IMR-90 (cell line): ENCODE measurements around the gene CPN1. TPM values are rescaled to one million over a fixed set of nuclear protein-coding genes. Genes with fewer than 3 reads are reported as not detected.

Experiments
- ATAC-seq: fragments of 200-7000 bp; cut with Tn5 transposase; 2 replicates; pipeline ENCODE4 v1.9.1; 2020; ENCODE audit warnings: low read depth, mild to moderate bottlenecking, moderate library complexity
- BruUV-seq: library from RNA; stranded (reverse); fragments of 400-500 nt; replicated peaks from 2 replicates; lab custom pipeline; 2021; lab: Mats Ljungman, UMichigan
- CTCF ChIA-PET: fragments of 300-600 bp; formaldehyde crosslinking; extraction: SDS; loops from one replicate; lab custom pipeline; 2021; ENCODE audit warnings: antibody characterized with exemption; lab: Yijun Ruan, JAX
- POLR2A ChIA-PET: fragments of 300-600 bp; sonication (Branson Sonifier 250); formaldehyde crosslinking; loops from one replicate; lab custom pipeline; 2022; ENCODE audit warnings: antibody characterized with exemption; ENCODE audit not compliant: unreplicated experiment; lab: Charles Lee
- DNase-seq: peaks from one replicate; pipeline ENCODE4 v3.0.0; 2013
- H2AFZ ChIP-seq: replicated peaks from 2 replicates; pipeline ENCODE3; 2013; ENCODE audit warnings: low read length, mild to moderate bottlenecking; ENCODE audit not compliant: poor library complexity
- H2AK5ac ChIP-seq: 2 replicates; pipeline ENCODE4 v1.6.1; 2013; ENCODE audit warnings: low read depth, low read length, inconsistent platforms
- H2AK9ac ChIP-seq: replicated peaks from 2 replicates; pipeline ENCODE3; 2013; ENCODE audit warnings: mild to moderate bottlenecking, low read depth, low read length, moderate library complexity; ENCODE audit not compliant: poor library complexity
- H2BK120ac ChIP-seq: 2 replicates; pipeline ENCODE4 v1.6.1; 2013; ENCODE audit warnings: low read depth, low read length, inconsistent platforms
- H2BK15ac ChIP-seq: 3 replicates; pipeline ENCODE4 v1.6.1; 2013; ENCODE audit warnings: low read depth, low read length, inconsistent platforms
- H2BK20ac ChIP-seq: 2 replicates; pipeline ENCODE4 v1.6.1; 2013; ENCODE audit warnings: low read depth, mild to moderate bottlenecking, inconsistent platforms, low read length, moderate library complexity
- H2BK5ac ChIP-seq: 2 replicates; pipeline ENCODE4 v1.6.1; 2013; ENCODE audit warnings: mild to moderate bottlenecking, low read depth, low read length, inconsistent platforms; ENCODE audit not compliant: poor library complexity, severe bottlenecking
- H3K14ac ChIP-seq: replicated peaks from 2 replicates; pipeline ENCODE4 v1.6.1; 2013; ENCODE audit warnings: low read depth, low read length, inconsistent platforms
- H3K18ac ChIP-seq: 2 replicates; pipeline ENCODE4 v1.6.1; 2013; ENCODE audit warnings: low read depth, low read length, control low read depth
- H3K23ac ChIP-seq: 2 replicates; pipeline ENCODE4 v1.6.1; 2013; ENCODE audit warnings: low read depth, low read length, inconsistent platforms
- H3K27ac ChIP-seq: 2 replicates; pipeline ENCODE4 v1.5.1; 2013; ENCODE audit warnings: mild to moderate bottlenecking, control low read depth, low read length; ENCODE audit not compliant: insufficient read depth
- H3K27me3 ChIP-seq: 2 replicates; pipeline ENCODE4 v1.6.1; 2013; ENCODE audit warnings: low read length; ENCODE audit not compliant: control insufficient read depth, insufficient read depth
- H3K36me3 ChIP-seq: 2 replicates; pipeline ENCODE4 v1.6.1; 2013; ENCODE audit warnings: low read length, mixed read lengths; ENCODE audit not compliant: control insufficient read depth, insufficient read depth
- H3K4ac ChIP-seq: 2 replicates; pipeline ENCODE4 v1.6.1; 2013; ENCODE audit warnings: low read depth, low read length, inconsistent platforms
- H3K4me1 ChIP-seq: 2 replicates; pipeline ENCODE4 v1.6.1; 2013; ENCODE audit warnings: low read length, mixed read lengths; ENCODE audit not compliant: control insufficient read depth, insufficient read depth
- H3K4me2 ChIP-seq: 2 replicates; pipeline ENCODE4 v1.6.1; 2013; ENCODE audit warnings: low read depth, mild to moderate bottlenecking, control low read depth, low read length, moderate library complexity
- H3K4me3 ChIP-seq: 2 replicates; pipeline ENCODE4 v1.5.1; 2013; ENCODE audit warnings: low read depth, mild to moderate bottlenecking, control low read depth, low read length, moderate library complexity; ENCODE audit not compliant: insufficient read depth
- H3K56ac ChIP-seq: 2 replicates; pipeline ENCODE4 v1.6.1; 2013; ENCODE audit warnings: low read length, inconsistent platforms; ENCODE audit not compliant: insufficient read depth; ENCODE audit errors: extremely low read depth
- H3K79me1 ChIP-seq, 2 experiments: 2 replicates each; pipeline ENCODE4 v1.6.1; 2013; ENCODE audit warnings: low read length in 2 of 2, inconsistent platforms in 1 of 2, low read depth in 1 of 2
- H3K9ac ChIP-seq: 2 replicates; pipeline ENCODE4 v1.6.1; 2013; ENCODE audit warnings: low read depth, low read length, control low read depth
- H3K9me1 ChIP-seq: 2 replicates; pipeline ENCODE4 v1.6.1; 2013; ENCODE audit warnings: low read length, inconsistent platforms; ENCODE audit not compliant: insufficient read depth
- H3K9me3 ChIP-seq: 2 replicates; pipeline ENCODE4 v1.6.1; 2013; ENCODE audit warnings: low read length; ENCODE audit not compliant: control insufficient read depth, insufficient read depth
- H4K20me1 ChIP-seq: 2 replicates; pipeline ENCODE4 v1.6.1; 2013; ENCODE audit warnings: low read length, inconsistent platforms; ENCODE audit not compliant: insufficient read depth
- H4K5ac ChIP-seq: 2 replicates; pipeline ENCODE4 v1.6.1; 2013; ENCODE audit warnings: mild to moderate bottlenecking, low read depth, low read length, control low read depth
- H4K8ac ChIP-seq, 2 experiments: 2 replicates each; pipeline ENCODE4 v1.6.1; 2013; ENCODE audit warnings: low read depth in 2 of 2, low read length in 2 of 2, control low read depth in 1 of 2, inconsistent platforms in 1 of 2
- H4K91ac ChIP-seq: 2 replicates; pipeline ENCODE4 v1.6.1; 2013; ENCODE audit warnings: low read depth, low read length, inconsistent platforms; ENCODE audit not compliant: insufficient read depth
- BHLHE40 ChIP-seq: fragments of 150-350 bp; IDR thresholded peaks from 2 replicates; pipeline ENCODE4 v1.6.1; 2016; ENCODE audit warnings: mild to moderate bottlenecking, low read depth, low read length
- CEBPB ChIP-seq: IDR thresholded peaks from 2 replicates; pipeline ENCODE4 v1.6.1; 2012; ENCODE audit warnings: low read depth, low read length, improper control_type of control experiment
- CHD1 ChIP-seq: IDR thresholded peaks from 2 replicates; pipeline ENCODE4 v1.6.1; 2012; ENCODE audit warnings: low read depth, low read length, improper control_type of control experiment
- FOS ChIP-seq: fragments of 150-350 bp; IDR thresholded peaks from 2 replicates; pipeline ENCODE4 v1.6.1; 2016; ENCODE audit warnings: low read depth, low read length
- MAFK ChIP-seq: IDR thresholded peaks from 2 replicates; pipeline ENCODE4 v1.6.1; 2012; ENCODE audit warnings: low read depth, low read length, improper control_type of control experiment
- MAZ ChIP-seq: IDR thresholded peaks from 2 replicates; pipeline ENCODE4 v1.6.1; 2012; ENCODE audit warnings: low read depth, mild to moderate bottlenecking, low read length, improper control_type of control experiment, moderate library complexity, borderline replicate concordance
- MXI1 ChIP-seq: IDR thresholded peaks from 2 replicates; pipeline ENCODE4 v1.6.1; 2012; ENCODE audit warnings: low read depth, mild to moderate bottlenecking, low read length, moderate library complexity, borderline replicate concordance
- NFE2L2 ChIP-seq: fragments of 150-350 bp; IDR thresholded peaks from 2 replicates; pipeline ENCODE4 v1.6.1; 2016; ENCODE audit warnings: low read depth, mild to moderate bottlenecking, low read length
- POLR2A ChIP-seq: IDR thresholded peaks from 2 replicates; pipeline ENCODE4 v1.6.1; 2012; ENCODE audit warnings: mild to moderate bottlenecking, low read depth, low read length
- RAD21 ChIP-seq: IDR thresholded peaks from 2 replicates; pipeline ENCODE4 v1.6.1; 2012; ENCODE audit warnings: low read length, improper control_type of control experiment
- RCOR1 ChIP-seq: IDR thresholded peaks from 2 replicates; pipeline ENCODE4 v1.6.1; 2012; ENCODE audit warnings: mild to moderate bottlenecking, low read length, improper control_type of control experiment; ENCODE audit not compliant: insufficient replicate concordance
- RFX5 ChIP-seq: IDR thresholded peaks from 2 replicates; pipeline ENCODE4 v1.8.0; 2012; ENCODE audit warnings: low read depth, mild to moderate bottlenecking, low read length, moderate library complexity
- SMC3 ChIP-seq: fragments of 150-350 bp; IDR thresholded peaks from 2 replicates; pipeline ENCODE4 v1.6.1; 2016; ENCODE audit warnings: low read depth, mild to moderate bottlenecking, antibody characterized with exemption, low read length, moderate library complexity
- WGBS, 2 experiments: methylation state at CpG; one replicate each; pipeline versions ENCODE4 v1.1.5 to v1.1.7; 2013; ENCODE audit warnings: missing lambda C conversion rate in 2 of 2; ENCODE audit not compliant: insufficient read length in 1 of 2; ENCODE audit errors: extremely low coverage in 2 of 2; 5-methylcytosine and 5-hydroxymethylcytosine counted together
- dilution Hi-C: fragments of 300-500 bp; cut with HindIII; formaldehyde crosslinking; loops from one replicate; pipeline ENCODE4 v1.14.3; 2018; ENCODE audit warnings: low sequenced_read_pairs; ENCODE audit not compliant: unreplicated experiment
- in situ Hi-C: fragments of 300-500 bp; cut with MboI; formaldehyde crosslinking; loops from 3 replicates; pipeline ENCODE4 v1.14.3; 2019; ENCODE audit warnings: low sequenced_read_pairs, inconsistent platforms, mixed read lengths
- intact Hi-C: fragments of 100-400 bp; cut with micrococcal nuclease; formaldehyde crosslinking; loops from 2 replicates; pipeline ENCODE4 v1.10.0; 2022
- polyA plus RNA-seq, 3 experiments: library from polyadenylated mRNA; depleted of rRNA; stranded (reverse); fragments of >200 nt; gene quantifications; 2 replicates each; pipeline ENCODE4 v1.2.3, GENCODE V29; 2012; ENCODE audit warnings: low replicate concordance in 1 of 3
- total RNA-seq: library from RNA; depleted of rRNA; stranded (reverse); fragments of >200 nt; gene quantifications from 2 replicates; pipeline ENCODE4 v1.2.3, GENCODE V29; 2012
- TF ChIP-seq, protein P1 (sequence below): conservative IDR thresholded peaks from 2 replicates; pipeline ENCODE4 v1.5.1; 2012; ENCODE audit warnings: mild to moderate bottlenecking, low read depth, low read length, improper control_type of control experiment
- TF ChIP-seq, protein P2 (sequence below): fragments of 150-350 bp; IDR thresholded peaks from 2 replicates; pipeline ENCODE4 v1.6.1; 2016; ENCODE audit warnings: low read depth, mild to moderate bottlenecking, low read length, moderate library complexity, borderline replicate concordance
- TF ChIP-seq, protein P3 (sequence below): fragments of 150-350 bp; IDR thresholded peaks from 2 replicates; pipeline ENCODE4 v1.6.1; 2017; ENCODE audit warnings: mild to moderate bottlenecking, antibody characterized with exemption, low read length, low read depth

CPN1 gene
- total and polyA plus RNA-seq, 2 of the 4 experiments (the other 2 are of a cell fraction): not detected

DNA sequence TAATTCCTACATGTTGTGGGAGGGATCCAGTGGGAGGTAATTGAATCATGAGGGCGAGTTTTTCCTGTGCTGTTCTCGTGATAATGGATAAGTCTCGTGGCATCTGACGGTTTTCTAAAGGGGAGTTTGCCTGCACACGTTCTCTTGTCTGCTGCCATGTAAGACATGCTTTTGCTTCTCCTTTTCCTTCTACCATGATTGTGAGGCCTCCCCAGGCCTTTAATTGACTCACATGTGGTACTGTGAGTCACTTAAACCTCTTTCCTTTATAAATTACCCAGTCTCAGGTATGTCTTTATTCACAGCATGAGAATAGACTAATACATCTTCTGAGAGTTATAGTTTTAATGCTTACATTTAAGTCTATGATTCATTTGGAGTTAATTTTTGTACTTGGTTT, 22.6 kb upstream of the CPN1 start:
- POLR2A ChIA-PET: no interaction called here
- CTCF ChIA-PET: no interaction called here
- ATAC-seq: no peak
- no TSS peak for BruUV-seq
- Histone ChIP-seq H4K20me1 (no peaks in the 10 kb centered on the region), H2AFZ (no peak overlapping the region), H3K9ac (no peak overlapping the region), H3K27ac (no peak overlapping the region), H3K4me3 (no peak overlapping the region), H2BK120ac (no peak overlapping the region), H3K9me1 (no peaks in the 10 kb centered on the region), H2BK20ac (no peak overlapping the region), H3K56ac (no peak overlapping the region), H3K79me1 (no peaks in the 10 kb centered on the region), H3K36me3 (no peaks in the 10 kb centered on the region), H3K14ac (no peak overlapping the region), H4K5ac (no peak overlapping the region), H3K23ac (no peak overlapping the region), H4K8ac (no peak overlapping the region), H2AK5ac (no peak overlapping the region), H3K18ac (no peak overlapping the region), H3K4ac (no peak overlapping the region), H2AK9ac (no peak overlapping the region), H2BK15ac (no peak overlapping the region), H3K9me3 (no peaks in the 10 kb centered on the region), H4K91ac (no peak overlapping the region), H3K4me2 (no peak overlapping the region), H3K4me1 (no peaks in the 10 kb centered on the region), H3K27me3 (peaks cover 7% of the 10 kb centered on the region), H2BK5ac (no peak overlapping the region)
- no peak for DNase-seq
- dilution Hi-C loops: no loop called here
- WGBS, 2 experiments: 67% methylated on average over 1 of the region's 5 CpGs; no CpG with 5 or more reads in 1 of the 2 experiments
- intact Hi-C loops: no loop called here
- in situ Hi-C loops: no loop called here
- no peak for TF ChIP-seq RAD21
- TF ChIP-seq, protein P1, sequence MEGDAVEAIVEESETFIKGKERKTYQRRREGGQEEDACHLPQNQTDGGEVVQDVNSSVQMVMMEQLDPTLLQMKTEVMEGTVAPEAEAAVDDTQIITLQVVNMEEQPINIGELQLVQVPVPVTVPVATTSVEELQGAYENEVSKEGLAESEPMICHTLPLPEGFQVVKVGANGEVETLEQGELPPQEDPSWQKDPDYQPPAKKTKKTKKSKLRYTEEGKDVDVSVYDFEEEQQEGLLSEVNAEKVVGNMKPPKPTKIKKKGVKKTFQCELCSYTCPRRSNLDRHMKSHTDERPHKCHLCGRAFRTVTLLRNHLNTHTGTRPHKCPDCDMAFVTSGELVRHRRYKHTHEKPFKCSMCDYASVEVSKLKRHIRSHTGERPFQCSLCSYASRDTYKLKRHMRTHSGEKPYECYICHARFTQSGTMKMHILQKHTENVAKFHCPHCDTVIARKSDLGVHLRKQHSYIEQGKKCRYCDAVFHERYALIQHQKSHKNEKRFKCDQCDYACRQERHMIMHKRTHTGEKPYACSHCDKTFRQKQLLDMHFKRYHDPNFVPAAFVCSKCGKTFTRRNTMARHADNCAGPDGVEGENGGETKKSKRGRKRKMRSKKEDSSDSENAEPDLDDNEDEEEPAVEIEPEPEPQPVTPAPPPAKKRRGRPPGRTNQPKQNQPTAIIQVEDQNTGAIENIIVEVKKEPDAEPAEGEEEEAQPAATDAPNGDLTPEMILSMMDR: no peak
- TF ChIP-seq FOS: no peak
- no peak for TF ChIP-seq SMC3
- TF ChIP-seq, protein P2, sequence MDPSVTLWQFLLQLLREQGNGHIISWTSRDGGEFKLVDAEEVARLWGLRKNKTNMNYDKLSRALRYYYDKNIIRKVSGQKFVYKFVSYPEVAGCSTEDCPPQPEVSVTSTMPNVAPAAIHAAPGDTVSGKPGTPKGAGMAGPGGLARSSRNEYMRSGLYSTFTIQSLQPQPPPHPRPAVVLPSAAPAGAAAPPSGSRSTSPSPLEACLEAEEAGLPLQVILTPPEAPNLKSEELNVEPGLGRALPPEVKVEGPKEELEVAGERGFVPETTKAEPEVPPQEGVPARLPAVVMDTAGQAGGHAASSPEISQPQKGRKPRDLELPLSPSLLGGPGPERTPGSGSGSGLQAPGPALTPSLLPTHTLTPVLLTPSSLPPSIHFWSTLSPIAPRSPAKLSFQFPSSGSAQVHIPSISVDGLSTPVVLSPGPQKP: no peak
- no peak for TF ChIP-seq POLR2A
- no peak for TF ChIP-seq NFE2L2
- TF ChIP-seq CEBPB: no peak
- TF ChIP-seq RCOR1: no peak
- no peak for TF ChIP-seq RFX5
- TF ChIP-seq MXI1: no peak
- TF ChIP-seq MAFK: no peak
- no peak for TF ChIP-seq BHLHE40
- TF ChIP-seq, protein P3, sequence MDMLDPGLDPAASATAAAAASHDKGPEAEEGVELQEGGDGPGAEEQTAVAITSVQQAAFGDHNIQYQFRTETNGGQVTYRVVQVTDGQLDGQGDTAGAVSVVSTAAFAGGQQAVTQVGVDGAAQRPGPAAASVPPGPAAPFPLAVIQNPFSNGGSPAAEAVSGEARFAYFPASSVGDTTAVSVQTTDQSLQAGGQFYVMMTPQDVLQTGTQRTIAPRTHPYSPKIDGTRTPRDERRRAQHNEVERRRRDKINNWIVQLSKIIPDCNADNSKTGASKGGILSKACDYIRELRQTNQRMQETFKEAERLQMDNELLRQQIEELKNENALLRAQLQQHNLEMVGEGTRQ: no peak
- TF ChIP-seq MAZ: no peak
- no peak for TF ChIP-seq CHD1
